Liver (tissue), 9 donors: Measurements from ENCODE around the gene AP3M1. TPM values are rescaled to one million over a fixed set of nuclear protein-coding genes. Genes with fewer than 3 reads are reported as not detected.
"Not testable (repeated sequence)": the region's sequence is repeated elsewhere in the genome, so short reads cannot be mapped to it uniquely, and the experiment has no call there.

ENCODE experiments used
- DNase-seq: peaks from one replicate; pipeline ENCODE4 v3.0.0-alpha.2; 2017; ENCODE audit warnings: low spot score
- H3K27ac ChIP-seq, 2 donors: one replicate each; pipeline ENCODE4 v1.7.0; 2013; ENCODE audit warnings: inconsistent platforms in 2 of 2, low read length in 2 of 2, control low read depth in 1 of 2, low read depth in 1 of 2, mild to moderate bottlenecking in 1 of 2
- H3K27me3 ChIP-seq, 4 donors: one replicate each; pipeline versions ENCODE4 v1.6.1 to v1.7.0; 2013; ENCODE audit warnings: low read length in 3 of 4, inconsistent platforms in 1 of 4, mild to moderate bottlenecking in 1 of 4, moderate library complexity in 1 of 4; ENCODE audit not compliant: control insufficient read depth in 4 of 4, insufficient read depth in 4 of 4
- H3K36me3 ChIP-seq, 4 donors: one replicate each; pipeline versions ENCODE4 v1.6.1 to v1.7.0; 2013; ENCODE audit warnings: low read length in 3 of 4, mild to moderate bottlenecking in 3 of 4, low read depth in 1 of 4, moderate library complexity in 1 of 4; ENCODE audit not compliant: control insufficient read depth in 4 of 4, insufficient read depth in 3 of 4
- H3K4me1 ChIP-seq, 4 donors: one replicate each; pipeline versions ENCODE4 v1.6.1 to v1.7.0; 2013; ENCODE audit warnings: low read length in 3 of 4, mild to moderate bottlenecking in 3 of 4, moderate library complexity in 1 of 4; ENCODE audit not compliant: control insufficient read depth in 4 of 4, insufficient read depth in 4 of 4
- H3K4me3 ChIP-seq, 3 donors: one replicate each; pipeline versions ENCODE4 v1.6.1 to v1.7.0; 2013; ENCODE audit warnings: low read length in 3 of 3, control low read depth in 1 of 3, low read depth in 1 of 3, mild to moderate bottlenecking in 1 of 3
- H3K9ac ChIP-seq, 2 donors: one replicate each; pipeline ENCODE4 v1.7.0; 2013; ENCODE audit warnings: low read length in 2 of 2, mild to moderate bottlenecking in 2 of 2, moderate library complexity in 2 of 2, control low read depth in 1 of 2, low read depth in 1 of 2
- H3K9me3 ChIP-seq, 4 donors: one replicate each; pipeline versions ENCODE4 v1.6.1 to v1.7.0; 2013; ENCODE audit warnings: low read length in 3 of 4; ENCODE audit not compliant: control insufficient read depth in 4 of 4
- ATF3 ChIP-seq: IDR thresholded peaks from 2 replicates; pipeline ENCODE4 v1.6.1; 2016; ENCODE audit warnings: antibody characterized with exemption
- EGR1 ChIP-seq, 2 donors: IDR thresholded peaks; 2 replicates each; pipeline ENCODE4 v1.6.1; 2016 to 2018; ENCODE audit warnings: antibody characterized with exemption in 2 of 2, low read depth in 2 of 2
- FOXA1 ChIP-seq: IDR thresholded peaks from 2 replicates; pipeline ENCODE4 v1.6.1; 2016; ENCODE audit warnings: antibody characterized with exemption
- GABPA ChIP-seq, 2 donors: IDR thresholded peaks in 1 of 2; conservative IDR thresholded peaks in 1 of 2; 2 replicates each; pipeline ENCODE4 v1.6.1; 2016; ENCODE audit warnings: antibody characterized with exemption in 2 of 2, mild to moderate bottlenecking in 1 of 2, moderate library complexity in 1 of 2
- JUND ChIP-seq, 2 donors: IDR thresholded peaks; 2 replicates each; pipeline ENCODE4 v1.6.1; 2016; ENCODE audit warnings: antibody characterized with exemption in 2 of 2
- MAX ChIP-seq: IDR thresholded peaks from 2 replicates; pipeline ENCODE4 v1.6.1; 2016; ENCODE audit warnings: antibody characterized with exemption
- RAD21 ChIP-seq, 2 donors: IDR thresholded peaks; 2 replicates each; pipeline ENCODE4 v1.6.1; 2016; ENCODE audit warnings: antibody characterized with exemption in 2 of 2, mild to moderate bottlenecking in 2 of 2
- RXRA ChIP-seq, 2 donors: IDR thresholded peaks; 2 replicates each; pipeline ENCODE4 v1.6.1; 2017 to 2018; ENCODE audit warnings: antibody characterized with exemption in 2 of 2, mild to moderate bottlenecking in 1 of 2
- SP1 ChIP-seq: IDR thresholded peaks from 2 replicates; pipeline ENCODE4 v1.6.1; 2018; ENCODE audit warnings: antibody characterized with exemption, mild to moderate bottlenecking
- TAF1 ChIP-seq: conservative IDR thresholded peaks from 2 replicates; pipeline ENCODE4 v1.6.1; 2016; ENCODE audit warnings: antibody characterized with exemption, mild to moderate bottlenecking
- YY1 ChIP-seq: IDR thresholded peaks from 2 replicates; pipeline ENCODE4 v1.6.1; 2016; ENCODE audit warnings: antibody characterized with exemption, mild to moderate bottlenecking
- WGBS: extraction: QIAGEN DNeasy Blood & Tissue Kit; methylation state at CpG from one replicate; pipeline ENCODE4 v1.1.7; 2013; 5-methylcytosine and 5-hydroxymethylcytosine counted together
- polyA plus RNA-seq, 2 donors: library from polyadenylated mRNA; stranded (reverse) in 1 of 2; unstranded in 1 of 2; fragments of 200-250 nt in 1 of 2; fragments of >200 nt in 1 of 2; fragmentation: Nextera tagmentation in 1 of 2; extraction: Ambion mirVana in 1 of 2; gene quantifications; one replicate each; pipeline versions ENCODE4 v1.2.1 to v1.2.3, GENCODE V29; 2013 to 2015
- total RNA-seq, 2 donors: library from RNA; depleted of rRNA; stranded (reverse); fragments of >200 nt; gene quantifications; one replicate each; pipeline ENCODE4 v1.2.3, GENCODE V29; 2014
- TF ChIP-seq, protein P1 (sequence below): IDR thresholded peaks from 2 replicates; pipeline ENCODE4 v1.6.1; 2016; ENCODE audit warnings: antibody characterized with exemption
- TF ChIP-seq, protein P2 (sequence below): IDR thresholded peaks from 2 replicates; pipeline ENCODE4 v1.6.1; 2016; ENCODE audit warnings: antibody characterized with exemption, mild to moderate bottlenecking
- TF ChIP-seq, protein P3 (sequence below): fragments of 150-350 bp; IDR thresholded peaks from 2 replicates; pipeline ENCODE4 v1.5.1; 2017; ENCODE audit warnings: improper control_type of control experiment, low read depth, low read length; ENCODE audit not compliant: missing input control
- donor health status: healthy.
- donor health status: healthy.
- donor health status: healthy.
- donor health status: healthy.
- donor health status: healthy.

Gene AP3M1
- total and polyA plus RNA-seq, 4 donors: 7.5 to 24.8 (median 16.6) TPM

- DNase-seq: no peak
- H3K27ac ChIP-seq: peak overlapping the region; percentile 86 to 90
- peak overlapping the region in 1 of 2 donors; percentile 29 for H3K9ac ChIP-seq
- peak overlapping the region; percentile 8 to 26 (median 20) for H3K4me3 ChIP-seq
- peaks cover 4 to 25% (median 13%) of the 10 kb centered on the region in 4 donors for H3K4me1 ChIP-seq
- no peaks in the 10 kb centered on the region for H3K27me3 ChIP-seq
- TF ChIP-seq, protein P1, sequence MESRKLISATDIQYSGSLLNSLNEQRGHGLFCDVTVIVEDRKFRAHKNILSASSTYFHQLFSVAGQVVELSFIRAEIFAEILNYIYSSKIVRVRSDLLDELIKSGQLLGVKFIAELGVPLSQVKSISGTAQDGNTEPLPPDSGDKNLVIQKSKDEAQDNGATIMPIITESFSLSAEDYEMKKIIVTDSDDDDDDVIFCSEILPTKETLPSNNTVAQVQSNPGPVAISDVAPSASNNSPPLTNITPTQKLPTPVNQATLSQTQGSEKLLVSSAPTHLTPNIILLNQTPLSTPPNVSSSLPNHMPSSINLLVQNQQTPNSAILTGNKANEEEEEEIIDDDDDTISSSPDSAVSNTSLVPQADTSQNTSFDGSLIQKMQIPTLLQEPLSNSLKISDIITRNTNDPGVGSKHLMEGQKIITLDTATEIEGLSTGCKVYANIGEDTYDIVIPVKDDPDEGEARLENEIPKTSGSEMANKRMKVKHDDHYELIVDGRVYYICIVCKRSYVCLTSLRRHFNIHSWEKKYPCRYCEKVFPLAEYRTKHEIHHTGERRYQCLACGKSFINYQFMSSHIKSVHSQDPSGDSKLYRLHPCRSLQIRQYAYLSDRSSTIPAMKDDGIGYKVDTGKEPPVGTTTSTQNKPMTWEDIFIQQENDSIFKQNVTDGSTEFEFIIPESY: no peak
- TF ChIP-seq SP1: peak; percentile 23
- peak; percentile 9 for TF ChIP-seq YY1
- no peak for TF ChIP-seq RXRA (IDR thresholded peaks at IDR 0.05)
- no peak for TF ChIP-seq RAD21 (IDR thresholded peaks at IDR 0.05)
- TF ChIP-seq JUND (IDR thresholded peaks at IDR 0.05): peak in 1 of 2 donors; percentile 12
- TF ChIP-seq, protein P2, sequence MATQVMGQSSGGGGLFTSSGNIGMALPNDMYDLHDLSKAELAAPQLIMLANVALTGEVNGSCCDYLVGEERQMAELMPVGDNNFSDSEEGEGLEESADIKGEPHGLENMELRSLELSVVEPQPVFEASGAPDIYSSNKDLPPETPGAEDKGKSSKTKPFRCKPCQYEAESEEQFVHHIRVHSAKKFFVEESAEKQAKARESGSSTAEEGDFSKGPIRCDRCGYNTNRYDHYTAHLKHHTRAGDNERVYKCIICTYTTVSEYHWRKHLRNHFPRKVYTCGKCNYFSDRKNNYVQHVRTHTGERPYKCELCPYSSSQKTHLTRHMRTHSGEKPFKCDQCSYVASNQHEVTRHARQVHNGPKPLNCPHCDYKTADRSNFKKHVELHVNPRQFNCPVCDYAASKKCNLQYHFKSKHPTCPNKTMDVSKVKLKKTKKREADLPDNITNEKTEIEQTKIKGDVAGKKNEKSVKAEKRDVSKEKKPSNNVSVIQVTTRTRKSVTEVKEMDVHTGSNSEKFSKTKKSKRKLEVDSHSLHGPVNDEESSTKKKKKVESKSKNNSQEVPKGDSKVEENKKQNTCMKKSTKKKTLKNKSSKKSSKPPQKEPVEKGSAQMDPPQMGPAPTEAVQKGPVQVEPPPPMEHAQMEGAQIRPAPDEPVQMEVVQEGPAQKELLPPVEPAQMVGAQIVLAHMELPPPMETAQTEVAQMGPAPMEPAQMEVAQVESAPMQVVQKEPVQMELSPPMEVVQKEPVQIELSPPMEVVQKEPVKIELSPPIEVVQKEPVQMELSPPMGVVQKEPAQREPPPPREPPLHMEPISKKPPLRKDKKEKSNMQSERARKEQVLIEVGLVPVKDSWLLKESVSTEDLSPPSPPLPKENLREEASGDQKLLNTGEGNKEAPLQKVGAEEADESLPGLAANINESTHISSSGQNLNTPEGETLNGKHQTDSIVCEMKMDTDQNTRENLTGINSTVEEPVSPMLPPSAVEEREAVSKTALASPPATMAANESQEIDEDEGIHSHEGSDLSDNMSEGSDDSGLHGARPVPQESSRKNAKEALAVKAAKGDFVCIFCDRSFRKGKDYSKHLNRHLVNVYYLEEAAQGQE: no peak
- no peak for TF ChIP-seq MAX
- H3K36me3 ChIP-seq: no peaks in the 10 kb centered on the region
- no peaks in the 10 kb centered on the region for H3K9me3 ChIP-seq
- 11% methylated on average over 3 of the region's 3 CpGs for WGBS
These were observed 39.4 kb upstream of the AP3M1 start for GRCh38 chr10:74189999-74190421.

GRCh38 chr10:74188617-74189016, 38.0 kb upstream of the AP3M1 start:
- not testable (repeated sequence) for H3K9ac ChIP-seq, H3K36me3 ChIP-seq, H3K9me3 ChIP-seq, DNase-seq, H3K27ac ChIP-seq, H3K4me3 ChIP-seq, H3K27me3 ChIP-seq
- peaks cover 4 to 25% (median 14%) of the 10 kb centered on the region in 4 donors for H3K4me1 ChIP-seq
- 98% methylated on average over 13 of the region's 13 CpGs for WGBS

GRCh38 chr10:74187237-74187636, 36.6 kb upstream of the AP3M1 start:
- Histone ChIP-seq H3K9ac (no peak overlapping the region), H3K27me3 (no peaks in the 10 kb centered on the region), H3K27ac (no peak overlapping the region), H3K4me1 (peaks cover 4 to 27% (median 14%) of the 10 kb centered on the region in 4 donors), H3K4me3 (no peak overlapping the region), H3K36me3 (no peaks in the 10 kb centered on the region), H3K9me3 (no peaks in the 10 kb centered on the region)
- DNase-seq: no peak
- WGBS: 51% methylated on average over 1 of the region's 1 CpG
- TF ChIP-seq, protein P3, sequence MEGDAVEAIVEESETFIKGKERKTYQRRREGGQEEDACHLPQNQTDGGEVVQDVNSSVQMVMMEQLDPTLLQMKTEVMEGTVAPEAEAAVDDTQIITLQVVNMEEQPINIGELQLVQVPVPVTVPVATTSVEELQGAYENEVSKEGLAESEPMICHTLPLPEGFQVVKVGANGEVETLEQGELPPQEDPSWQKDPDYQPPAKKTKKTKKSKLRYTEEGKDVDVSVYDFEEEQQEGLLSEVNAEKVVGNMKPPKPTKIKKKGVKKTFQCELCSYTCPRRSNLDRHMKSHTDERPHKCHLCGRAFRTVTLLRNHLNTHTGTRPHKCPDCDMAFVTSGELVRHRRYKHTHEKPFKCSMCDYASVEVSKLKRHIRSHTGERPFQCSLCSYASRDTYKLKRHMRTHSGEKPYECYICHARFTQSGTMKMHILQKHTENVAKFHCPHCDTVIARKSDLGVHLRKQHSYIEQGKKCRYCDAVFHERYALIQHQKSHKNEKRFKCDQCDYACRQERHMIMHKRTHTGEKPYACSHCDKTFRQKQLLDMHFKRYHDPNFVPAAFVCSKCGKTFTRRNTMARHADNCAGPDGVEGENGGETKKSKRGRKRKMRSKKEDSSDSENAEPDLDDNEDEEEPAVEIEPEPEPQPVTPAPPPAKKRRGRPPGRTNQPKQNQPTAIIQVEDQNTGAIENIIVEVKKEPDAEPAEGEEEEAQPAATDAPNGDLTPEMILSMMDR: no peak
- TF ChIP-seq SP1: no peak
- TF ChIP-seq RXRA (IDR thresholded peaks at IDR 0.05): no peak
- no peak for TF ChIP-seq MAX
- no peak for TF ChIP-seq EGR1 (IDR thresholded peaks at IDR 0.05; ENCODE audit: low read depth in 2 of 2)
- no peak for TF ChIP-seq TAF1
- no peak for TF ChIP-seq ATF3
- no peak for TF ChIP-seq JUND (IDR thresholded peaks at IDR 0.05)
- no peak for TF ChIP-seq FOXA1
- TF ChIP-seq GABPA (IDR thresholded peaks at IDR 0.05 in 1 of 2, conservative IDR thresholded peaks at IDR 0.05 in 1 of 2): no peak
- no peak for TF ChIP-seq RAD21 (IDR thresholded peaks at IDR 0.05)
- TF ChIP-seq, protein P2: no peak
